Skin of body (tissue), 2 donors: Measurements from ENCODE around the gene TXNL4A. TPM values are rescaled to one million over a fixed set of nuclear protein-coding genes. Genes with fewer than 3 reads are reported as not detected.

Experiments
- DNase-seq: peaks from one replicate; lab custom pipeline; 2025; lab: John Stamatoyannopoulos, UW
- total RNA-seq: library from RNA; depleted of rRNA; stranded (reverse); fragments of >200 nt; gene quantifications from one replicate; pipeline ENCODE4 v1.2.3, GENCODE V29; 2014

Gene TXNL4A
- total RNA-seq, 1 donor from 2014 or later, result 22.9 TPM

DNA sequence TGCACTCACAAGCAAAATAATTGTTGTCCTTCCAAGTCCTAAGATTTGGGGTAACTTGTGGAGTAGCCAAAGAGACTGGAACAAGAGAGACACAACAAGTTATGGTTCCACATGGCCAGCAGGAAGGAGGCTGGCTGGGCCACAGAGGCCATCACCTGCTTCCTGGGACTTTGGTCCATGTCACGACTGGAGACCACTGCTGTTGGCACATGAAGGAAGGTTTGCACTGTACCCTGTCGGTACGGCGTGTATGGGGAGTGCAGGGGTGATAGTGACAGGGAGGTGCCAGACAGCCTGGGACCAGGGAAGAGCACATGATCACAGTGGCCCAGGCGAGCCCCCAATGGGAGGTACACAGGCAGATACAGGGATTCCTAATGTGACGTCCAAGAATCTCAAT is 52.4 kb downstream of the TXNL4A start:
- DNase-seq, result no peak

DNA sequence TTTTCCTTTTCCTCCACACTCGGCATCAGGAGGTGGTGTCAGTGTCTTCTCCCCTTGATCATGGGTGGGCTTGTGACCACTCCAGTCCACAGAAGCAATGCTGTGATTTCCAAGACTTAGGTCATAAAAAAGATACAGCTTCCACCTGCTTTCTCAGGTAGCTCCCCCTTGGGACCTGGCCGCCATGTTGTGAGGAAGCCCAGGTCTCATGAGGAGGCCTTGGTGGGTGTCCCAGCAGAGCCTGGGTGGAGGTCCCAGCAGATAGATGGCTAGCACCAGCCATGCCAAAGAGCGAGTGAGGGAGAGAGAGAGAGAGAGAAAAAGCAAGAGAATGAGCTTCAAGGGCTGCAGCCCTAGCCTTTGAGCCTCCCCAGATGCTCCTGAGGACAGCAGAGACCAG is 52.9 kb downstream of the TXNL4A start:
- DNase-seq, result no peak

DNA sequence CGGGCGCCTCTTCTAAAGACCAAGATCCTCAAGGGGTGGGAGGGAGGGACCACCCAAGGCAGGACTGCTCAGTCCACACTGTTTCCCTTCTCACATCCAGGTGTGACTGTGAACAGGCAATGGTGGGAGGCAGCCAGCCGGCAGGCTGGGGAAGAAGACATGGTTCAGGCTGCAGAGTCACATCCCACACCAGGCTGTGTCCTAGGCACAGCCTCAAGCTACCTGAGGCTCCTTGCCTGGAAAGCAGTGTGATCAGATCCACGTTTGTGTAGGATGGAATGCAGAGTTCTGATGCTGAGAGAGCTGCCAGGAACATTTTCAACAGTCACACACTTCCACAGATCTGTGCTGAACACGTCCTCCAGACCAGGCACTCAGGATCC is 53.3 kb downstream of the TXNL4A start:
- DNase-seq, result no peak

GRCh38 chr18:79934311-79935097 is 53.9 kb downstream of the TXNL4A start:
- peak; percentile 36 for DNase-seq

DNA sequence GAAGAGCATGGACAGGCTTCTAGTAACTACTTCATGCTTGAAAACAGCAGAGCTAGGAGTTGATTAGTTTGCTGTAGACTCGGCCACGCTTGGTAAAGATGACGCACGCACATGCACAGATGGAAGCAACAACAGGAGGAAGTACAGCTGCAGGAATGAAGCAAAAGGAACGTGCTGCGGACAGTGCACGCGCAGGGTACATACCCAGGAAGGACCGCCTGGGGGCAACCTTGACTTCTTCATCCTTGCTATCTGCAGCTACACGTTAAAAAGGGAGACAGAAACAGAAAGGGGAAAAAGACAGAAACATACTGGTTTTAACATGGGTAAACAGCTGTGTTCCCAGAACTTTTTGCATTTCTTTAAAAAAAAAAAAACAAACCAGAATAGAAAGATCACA is 54.6 kb downstream of the TXNL4A start:
- peak; percentile 64 for DNase-seq

- DNase-seq, result no peak
Observed at GRCh38 chr18:79932907-79933306, 55.5 kb downstream of the TXNL4A start.

DNA sequence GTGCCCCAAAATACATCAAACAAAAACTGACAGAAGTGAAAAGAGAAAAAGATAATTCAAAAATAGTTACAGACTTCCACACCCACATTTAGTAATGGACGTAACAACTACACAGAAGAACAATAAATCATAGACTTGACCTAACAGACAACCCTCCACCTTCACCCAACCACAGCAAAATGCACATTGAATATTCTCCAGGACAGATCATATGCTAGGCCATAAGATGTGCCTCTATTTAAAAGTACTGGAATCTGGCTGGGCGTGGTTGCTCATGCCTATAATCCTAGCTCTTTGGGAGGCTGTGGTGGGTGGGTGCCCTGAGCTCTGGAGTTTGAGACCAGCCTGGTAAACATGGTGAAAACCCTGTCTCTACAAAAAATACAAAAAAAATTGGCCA is 56.9 kb downstream of the TXNL4A start:
- no peak for DNase-seq

DNA sequence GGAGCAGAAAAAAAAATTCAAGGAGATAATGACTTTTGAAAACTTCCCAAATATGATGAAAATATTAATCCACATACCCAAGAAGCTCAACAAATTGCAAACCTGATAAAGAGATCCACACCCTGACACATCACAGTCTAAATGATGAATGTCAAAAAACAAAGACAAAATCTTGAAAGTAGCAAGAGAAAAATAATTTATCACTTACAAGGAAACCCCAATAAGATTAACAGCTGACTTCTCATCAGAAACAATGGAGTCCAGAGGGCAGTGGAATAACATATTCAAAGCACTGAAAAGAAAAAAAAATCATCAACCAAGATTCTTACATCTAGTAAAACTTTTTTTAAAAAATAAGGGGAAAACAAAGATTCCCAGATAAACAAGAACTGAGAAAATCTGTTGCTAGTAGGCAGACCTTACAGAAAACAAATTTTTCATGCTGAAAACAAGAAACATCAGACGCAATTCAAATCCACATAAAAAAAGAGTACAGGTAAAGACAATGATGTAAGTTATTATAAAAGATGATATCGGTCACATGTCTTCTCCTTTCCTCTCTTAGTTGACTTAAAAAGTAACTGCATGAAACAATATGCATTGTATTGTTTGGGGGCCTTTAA is 58.2 kb downstream of the TXNL4A start:
- no peak for DNase-seq

- no peak for DNase-seq
Observed at GRCh38 chr18:79928563-79928960, 59.8 kb downstream of the TXNL4A start.

DNA sequence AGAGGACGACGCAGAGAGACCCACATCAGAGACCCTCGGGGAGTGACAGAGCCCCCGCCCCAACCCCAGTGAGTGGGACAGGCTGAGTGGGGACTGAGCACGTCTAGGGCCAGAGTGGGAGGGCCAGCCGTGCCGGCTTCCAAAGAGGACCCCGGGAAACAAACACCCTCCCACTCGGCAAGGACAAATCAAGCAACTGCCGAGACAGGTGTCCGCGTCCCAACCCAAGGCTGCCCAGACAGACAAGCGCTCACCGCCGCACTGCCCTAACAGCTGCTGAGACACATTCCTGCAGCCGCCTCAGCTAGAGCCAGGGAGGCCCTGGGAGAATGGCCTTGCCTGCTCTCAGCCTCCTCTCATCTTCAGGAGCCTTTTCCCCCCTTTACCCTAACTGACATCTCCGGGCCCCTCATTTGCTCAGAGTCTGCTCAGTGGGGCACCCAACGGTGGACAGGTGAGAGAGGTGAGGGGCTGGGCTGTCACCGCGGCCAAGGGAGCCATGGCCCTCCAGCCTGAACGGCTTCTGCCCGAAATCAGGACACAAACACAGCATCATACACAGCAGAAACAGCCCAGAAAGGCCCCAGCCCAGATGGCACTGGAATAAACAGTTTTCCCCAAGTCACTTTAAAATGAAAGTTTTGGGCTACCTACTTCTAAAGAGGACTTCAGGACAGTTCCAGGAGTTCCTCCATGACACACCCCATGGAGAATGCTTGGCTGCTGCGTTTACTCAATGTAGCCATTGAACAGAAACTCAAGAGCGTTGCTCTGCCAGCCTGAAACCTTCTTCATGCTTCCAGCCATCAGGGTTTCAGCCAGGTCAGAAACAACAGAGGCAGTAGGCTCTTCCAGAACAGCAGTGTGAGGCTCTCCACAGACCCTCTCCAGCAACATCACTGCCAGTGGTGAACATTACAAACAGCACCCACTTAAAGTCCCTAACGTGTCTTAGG is 60.5 kb downstream of the TXNL4A start:
- DNase-seq, result no peak

DNA sequence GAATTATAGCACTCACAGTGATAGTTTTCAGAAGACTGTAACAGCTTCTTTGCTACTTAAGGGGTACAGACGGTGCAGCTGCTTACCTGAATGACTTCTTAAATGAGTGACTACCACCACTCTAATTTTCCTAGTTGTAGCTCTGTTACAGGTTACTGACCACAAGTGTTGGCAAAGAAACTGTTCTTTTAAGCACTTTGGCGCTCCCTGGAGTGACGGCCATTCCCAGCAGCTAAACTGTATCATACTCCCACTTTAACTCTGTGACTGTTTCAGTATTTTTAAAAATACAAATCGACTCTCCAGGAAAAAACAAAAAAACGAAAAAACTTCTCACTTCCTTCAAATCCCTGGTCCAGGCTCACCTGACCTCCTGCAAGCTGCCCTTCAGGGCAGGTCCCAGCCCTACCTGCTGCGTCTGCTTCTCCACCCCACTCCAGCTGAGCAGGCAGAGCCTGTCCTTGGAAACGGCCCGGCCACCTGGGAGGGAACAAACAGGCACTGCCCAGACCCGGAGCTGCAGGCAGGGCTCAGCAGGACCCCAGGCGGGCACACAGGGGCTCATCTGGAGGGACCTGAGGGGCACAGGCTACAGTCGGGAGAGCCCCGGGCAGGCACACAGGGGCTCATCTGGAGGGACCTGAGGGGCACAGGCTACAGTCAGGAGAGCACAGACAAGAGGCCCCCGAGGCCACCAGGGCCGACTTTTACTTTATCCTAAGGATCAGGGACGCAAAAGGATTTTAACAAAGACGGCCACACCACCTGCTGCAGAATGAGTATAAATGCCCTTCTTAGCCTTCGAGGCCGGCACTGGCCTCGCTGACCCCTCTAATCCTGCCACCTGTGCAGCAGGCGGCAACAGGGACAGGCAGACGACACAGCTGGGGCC is 61.4 kb downstream of the TXNL4A start:
- DNase-seq, result no peak

DNA sequence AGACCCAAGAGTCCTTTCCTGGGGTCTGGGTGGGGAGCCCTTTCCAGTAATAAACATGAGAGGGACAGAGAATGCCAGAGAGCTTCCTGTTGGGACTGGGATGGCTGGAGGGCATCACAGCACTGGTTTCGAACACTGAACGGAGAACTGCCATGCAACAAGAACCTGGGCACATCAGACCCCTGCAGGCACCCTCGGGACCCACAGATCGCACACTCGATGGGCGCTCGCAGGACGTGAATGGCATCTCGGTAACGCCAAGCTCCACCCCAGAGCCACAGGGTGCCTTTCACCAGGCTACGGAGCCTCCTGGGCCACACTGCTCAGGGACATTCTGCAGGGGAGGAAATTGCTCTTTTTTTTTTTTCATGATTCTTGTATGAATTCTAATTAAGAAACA is 62.1 kb downstream of the TXNL4A start:
- DNase-seq, result no peak

GRCh38 chr18:79924814-79925731 is 63.3 kb downstream of the TXNL4A start:
- no peak for DNase-seq

DNA sequence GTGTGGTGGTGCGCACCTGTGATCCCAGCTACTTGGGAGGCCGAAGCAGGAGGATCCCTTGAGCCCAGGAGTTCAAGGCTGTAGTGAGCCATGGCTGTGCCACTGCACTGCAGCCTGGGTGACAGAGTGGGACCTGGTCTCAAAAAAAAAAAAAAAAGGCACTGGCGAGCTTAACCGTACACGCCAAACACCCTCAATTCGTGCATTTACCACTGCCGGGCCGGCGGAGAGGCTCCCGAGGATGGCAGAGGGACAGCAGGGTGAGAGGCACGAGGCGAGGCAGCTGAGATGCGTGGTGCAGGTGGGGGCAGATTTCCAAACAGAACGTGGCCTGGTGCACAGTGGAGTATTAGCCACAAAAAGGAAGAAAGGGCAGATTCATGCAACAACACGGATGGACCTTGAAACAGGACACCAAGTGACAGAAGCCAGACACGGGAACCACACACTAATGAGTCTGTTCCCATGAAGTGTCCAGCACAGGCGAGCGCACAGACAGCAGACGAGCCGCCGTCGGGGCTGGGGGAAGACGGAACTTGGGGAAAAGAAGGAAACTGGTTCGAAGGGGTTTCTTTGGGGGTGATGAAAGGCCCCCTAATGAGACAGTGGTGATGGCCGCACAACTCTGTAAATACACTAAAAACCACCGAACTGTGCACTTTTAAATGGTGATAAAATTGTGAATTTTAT is 64.3 kb downstream of the TXNL4A start:
- DNase-seq, result no peak

- no peak for DNase-seq
Observed at GRCh38 chr18:79922971-79923411, 65.4 kb downstream of the TXNL4A start.

GRCh38 chr18:79921984-79922965 is 66.1 kb downstream of the TXNL4A start:
- no peak for DNase-seq
